ENCODE data around the gene FAM162B.

The FAM162B gene

DNA sequence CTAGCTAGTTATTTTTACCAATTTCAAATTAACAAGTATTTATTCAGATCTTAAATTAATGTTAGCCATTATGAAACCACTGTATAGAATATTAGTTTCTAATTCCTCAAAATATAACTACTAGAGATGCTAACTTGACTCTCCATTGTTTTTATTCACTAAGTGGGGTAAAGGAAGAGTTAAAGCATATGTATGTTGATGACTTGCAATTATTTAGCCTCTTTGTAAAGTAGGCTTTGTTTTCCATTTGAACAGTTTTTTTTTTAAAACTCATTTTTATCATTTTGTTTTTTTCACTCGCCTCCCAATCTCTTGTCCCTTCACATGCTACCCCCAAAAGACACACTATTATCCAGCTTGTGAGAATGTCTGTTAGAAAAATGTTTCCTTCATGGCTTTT is 3.3 kb downstream of the FAM162B start:
- Histone ChIP-seq H3K27me3 (ENCODE audit: low read length) (no peaks in the 10 kb centered on the region), H3K4me2 (ENCODE audit: low read depth, low read length, poor library complexity, severe bottlenecking) (no peak overlapping the region), H3K4me3 (ENCODE audit: insufficient read depth, low read length, poor library complexity, severe bottlenecking) (no peak overlapping the region), H3K9me2 (replicated peaks; ENCODE audit: insufficient read depth, low read length) (no peaks in the 10 kb centered on the region), H3F3A (ENCODE audit: insufficient read depth) (no peaks in the 10 kb centered on the region), H3K9me3 (ENCODE audit: insufficient read depth, low read length) (no peaks in the 10 kb centered on the region), H3K79me2 (ENCODE audit: insufficient read depth, low read length) (no peaks in the 10 kb centered on the region), H4K20me1 (ENCODE audit: low read depth, low read length) (no peaks in the 10 kb centered on the region), H3K27ac (ENCODE audit: low read depth, low read length) (no peak overlapping the region), H3K9ac (ENCODE audit: low read length) (no peak overlapping the region), H3K36me3 (ENCODE audit: low read length) (no peaks in the 10 kb centered on the region), H2AFZ (ENCODE audit: low read depth, low read length, severe bottlenecking) (no peak overlapping the region)
- TF ChIP-seq, protein P1, sequence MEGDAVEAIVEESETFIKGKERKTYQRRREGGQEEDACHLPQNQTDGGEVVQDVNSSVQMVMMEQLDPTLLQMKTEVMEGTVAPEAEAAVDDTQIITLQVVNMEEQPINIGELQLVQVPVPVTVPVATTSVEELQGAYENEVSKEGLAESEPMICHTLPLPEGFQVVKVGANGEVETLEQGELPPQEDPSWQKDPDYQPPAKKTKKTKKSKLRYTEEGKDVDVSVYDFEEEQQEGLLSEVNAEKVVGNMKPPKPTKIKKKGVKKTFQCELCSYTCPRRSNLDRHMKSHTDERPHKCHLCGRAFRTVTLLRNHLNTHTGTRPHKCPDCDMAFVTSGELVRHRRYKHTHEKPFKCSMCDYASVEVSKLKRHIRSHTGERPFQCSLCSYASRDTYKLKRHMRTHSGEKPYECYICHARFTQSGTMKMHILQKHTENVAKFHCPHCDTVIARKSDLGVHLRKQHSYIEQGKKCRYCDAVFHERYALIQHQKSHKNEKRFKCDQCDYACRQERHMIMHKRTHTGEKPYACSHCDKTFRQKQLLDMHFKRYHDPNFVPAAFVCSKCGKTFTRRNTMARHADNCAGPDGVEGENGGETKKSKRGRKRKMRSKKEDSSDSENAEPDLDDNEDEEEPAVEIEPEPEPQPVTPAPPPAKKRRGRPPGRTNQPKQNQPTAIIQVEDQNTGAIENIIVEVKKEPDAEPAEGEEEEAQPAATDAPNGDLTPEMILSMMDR (IDR thresholded peaks at IDR 0.05; ENCODE audit: insufficient read depth, low read length, poor library complexity, severe bottlenecking): no peak
- TF ChIP-seq EZH2phosphoT487 (conservative IDR thresholded peaks at IDR 0.05; ENCODE audit: low read length): no peak

GRCh38 chr6:116761779-116762178 is 3.7 kb downstream of the FAM162B start:
- H3F3A ChIP-seq (ENCODE audit: insufficient read depth): no peaks in the 10 kb centered on the region

GRCh38 chr6:116745176-116745575 is 20.3 kb downstream of the FAM162B start:
- Histone ChIP-seq H4K20me1 (ENCODE audit: low read depth, low read length) (no peaks in the 10 kb centered on the region), H3K79me2 (ENCODE audit: insufficient read depth, low read length) (no peaks in the 10 kb centered on the region), H3F3A (ENCODE audit: insufficient read depth) (no peaks in the 10 kb centered on the region), H3K9me3 (ENCODE audit: insufficient read depth, low read length) (no peaks in the 10 kb centered on the region), H3K4me3 (ENCODE audit: insufficient read depth, low read length, poor library complexity, severe bottlenecking) (no peak overlapping the region), H2AFZ (ENCODE audit: low read depth, low read length, severe bottlenecking) (no peak overlapping the region), H3K4me2 (ENCODE audit: low read depth, low read length, poor library complexity, severe bottlenecking) (no peak overlapping the region), H3K9ac (ENCODE audit: low read length) (no peak overlapping the region), H3K36me3 (ENCODE audit: low read length) (no peaks in the 10 kb centered on the region), H3K9me2 (replicated peaks; ENCODE audit: insufficient read depth, low read length) (no peaks in the 10 kb centered on the region), H3K27me3 (ENCODE audit: low read length) (no peaks in the 10 kb centered on the region), H3K27ac (ENCODE audit: low read depth, low read length) (no peak overlapping the region)
- TF ChIP-seq, protein P1 (IDR thresholded peaks at IDR 0.05; ENCODE audit: insufficient read depth, low read length, poor library complexity, severe bottlenecking): no peak
- TF ChIP-seq EZH2phosphoT487 (conservative IDR thresholded peaks at IDR 0.05; ENCODE audit: low read length): no peak

More at GRCh38 chr6:116761779-116762178, 3.7 kb downstream of the FAM162B start:
- no peak for TF ChIP-seq EZH2phosphoT487 (conservative IDR thresholded peaks at IDR 0.05; ENCODE audit: low read length)
- TF ChIP-seq, protein P1 (IDR thresholded peaks at IDR 0.05; ENCODE audit: insufficient read depth, low read length, poor library complexity, severe bottlenecking): no peak
- Histone ChIP-seq H3K27ac (ENCODE audit: low read depth, low read length) (no peak overlapping the region), H3K9me3 (ENCODE audit: insufficient read depth, low read length) (no peaks in the 10 kb centered on the region), H3K27me3 (ENCODE audit: low read length) (no peaks in the 10 kb centered on the region), H4K20me1 (ENCODE audit: low read depth, low read length) (no peaks in the 10 kb centered on the region), H3K79me2 (ENCODE audit: insufficient read depth, low read length) (no peaks in the 10 kb centered on the region), H3K36me3 (ENCODE audit: low read length) (no peaks in the 10 kb centered on the region), H3K9me2 (replicated peaks; ENCODE audit: insufficient read depth, low read length) (no peaks in the 10 kb centered on the region), H2AFZ (ENCODE audit: low read depth, low read length, severe bottlenecking) (no peak overlapping the region), H3K4me3 (ENCODE audit: insufficient read depth, low read length, poor library complexity, severe bottlenecking) (no peak overlapping the region), H3K4me2 (ENCODE audit: low read depth, low read length, poor library complexity, severe bottlenecking) (no peak overlapping the region), H3K9ac (ENCODE audit: low read length) (no peak overlapping the region)
